Lung (tissue), 12 donors: ENCODE measurements around the gene ARL13A. TPM values are rescaled to one million over a fixed set of nuclear protein-coding genes. Genes with fewer than 3 reads are reported as not detected.
"Not testable (repeated sequence)": the region's sequence is repeated elsewhere in the genome, so short reads cannot be mapped to it uniquely, and the experiment has no call there.

Experiments
- ATAC-seq: fragments of 200-7000 bp; cut with Tn5 transposase; one replicate; pipeline ENCODE4 v1.9.1; 2020; ENCODE audit warnings: moderate number of reproducible peaks; ENCODE audit not compliant: insufficient read depth, low FRiP score
- DNase-seq, 3 donors: peaks; one replicate each; pipeline ENCODE4 v3.0.0-alpha.2; 2013 to 2017
- H3K27ac ChIP-seq, 2 donors: one replicate each; pipeline ENCODE4 v1.5.1; 2013; ENCODE audit warnings: mild to moderate bottlenecking in 2 of 2, moderate library complexity in 2 of 2, control low read depth in 1 of 2, inconsistent platforms in 1 of 2, low read depth in 1 of 2, low read length in 1 of 2
- H3K27me3 ChIP-seq, 3 donors: one replicate each; pipeline ENCODE4 v1.5.1; 2013; ENCODE audit warnings: low read length in 2 of 3; ENCODE audit not compliant: control insufficient read depth in 3 of 3, insufficient read depth in 3 of 3
- H3K36me3 ChIP-seq, 4 donors: one replicate each; pipeline ENCODE4 v1.5.1; 2013; ENCODE audit warnings: low read length in 4 of 4, mild to moderate bottlenecking in 1 of 4, moderate library complexity in 1 of 4; ENCODE audit not compliant: control insufficient read depth in 4 of 4, insufficient read depth in 4 of 4
- H3K4me1 ChIP-seq, 5 donors: one replicate each; pipeline ENCODE4 v1.5.1; 2013; ENCODE audit warnings: low read length in 5 of 5, mild to moderate bottlenecking in 2 of 5, moderate library complexity in 1 of 5; ENCODE audit not compliant: control insufficient read depth in 5 of 5, insufficient read depth in 5 of 5
- H3K4me3 ChIP-seq: one replicate; pipeline ENCODE4 v1.5.1; 2013; ENCODE audit warnings: mild to moderate bottlenecking, control low read depth, moderate library complexity
- H3K9ac ChIP-seq, 2 donors: one replicate each; pipeline ENCODE4 v1.5.1; 2013; ENCODE audit warnings: low read length in 2 of 2, control low read depth in 1 of 2; ENCODE audit not compliant: insufficient read depth in 1 of 2
- H3K9me3 ChIP-seq, 4 donors: one replicate each; pipeline ENCODE4 v1.5.1; 2013; ENCODE audit warnings: low read length in 3 of 4, mild to moderate bottlenecking in 1 of 4, moderate library complexity in 1 of 4; ENCODE audit not compliant: control insufficient read depth in 4 of 4, insufficient read depth in 3 of 4
- WGBS, 2 donors: extraction: QIAGEN DNeasy Blood & Tissue Kit; methylation state at CpG; one replicate each; pipeline ENCODE4 v1.1.7; 2013; 5-methylcytosine and 5-hydroxymethylcytosine counted together
- polyA plus RNA-seq, 2 donors: library from polyadenylated mRNA; stranded (reverse); fragments of 200-250 nt; gene quantifications; one replicate each; pipeline ENCODE4 v1.2.1, GENCODE V29; 2013
- total RNA-seq, 2 donors: library from RNA; depleted of rRNA in 1 of 2; stranded (reverse); fragments of >200 nt in 1 of 2; gene quantifications; one replicate each; pipeline ENCODE4 v1.2.1, GENCODE V29; 2014 to 2021
- TF ChIP-seq, protein P1 (sequence below): IDR thresholded peaks from 2 replicates; pipeline ENCODE4 v1.5.1; 2012; ENCODE audit warnings: mild to moderate bottlenecking; ENCODE audit errors: control extremely low read depth, extremely low read depth
- donor health status: control.
- donor health status: control.
- donor health status: Bipolar disorder and iron deficiency.
- donor health status: healthy.
- donor health status: DM: yes; HTN: yes; CAD: no.

ARL13A gene
- total and polyA plus RNA-seq, 4 donors, result not detected

DNA sequence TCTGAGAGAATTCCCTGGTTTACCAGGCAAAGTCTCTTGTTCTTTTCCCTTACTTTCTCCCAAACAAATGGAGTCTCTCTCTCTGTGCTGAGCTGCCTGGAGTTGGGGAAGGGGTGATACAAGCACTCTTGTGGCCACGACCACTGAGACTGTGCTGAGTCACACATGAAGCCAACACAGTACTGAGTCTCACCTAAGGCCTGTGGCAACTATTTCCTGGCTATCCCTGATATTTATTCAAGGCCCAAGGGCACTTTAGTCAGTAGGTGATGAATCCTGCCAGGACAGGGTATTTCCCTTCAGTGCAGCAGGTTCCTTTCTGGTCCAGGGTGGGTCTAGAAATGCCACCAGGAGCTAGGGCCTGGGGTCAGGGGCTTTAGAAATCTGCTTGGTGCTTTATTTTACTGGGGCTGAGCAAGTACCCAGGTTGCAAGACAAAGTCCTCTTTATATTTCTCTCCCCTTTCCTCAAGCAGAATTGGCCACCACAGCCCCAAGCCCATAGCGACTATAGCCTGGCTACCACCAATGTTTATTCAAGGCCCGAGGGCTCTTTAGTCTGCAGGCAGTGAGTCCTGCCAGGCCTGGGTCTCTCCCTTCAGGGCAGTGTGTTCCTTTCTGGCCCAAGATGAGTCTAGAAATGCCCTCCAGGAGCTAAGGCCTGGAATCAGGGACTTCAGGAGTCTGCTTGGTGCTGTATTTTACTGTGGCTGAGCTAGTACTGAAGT lies 10.5 kb downstream of the ARL13A start:
- Histone ChIP-seq H3K27me3 (peaks cover 0 to 1% (median 0%) of the 10 kb centered on the region in 3 donors), H3K9ac (no peak overlapping the region), H3K4me1 (no peaks in the 10 kb centered on the region), H3K27ac (peak overlapping the region in 1 of 2 donors; percentile 7), H3K4me3 (no peak overlapping the region), H3K9me3 (peaks cover 0 to 2% (median 0%) of the 10 kb centered on the region in 4 donors), H3K36me3 (no peaks in the 10 kb centered on the region)
- WGBS, 2 donors, result 68 to 71% methylated on average over 3 of the region's 3 CpGs
- DNase-seq (no peak), ATAC-seq (no peak)
- TF ChIP-seq, protein P1, sequence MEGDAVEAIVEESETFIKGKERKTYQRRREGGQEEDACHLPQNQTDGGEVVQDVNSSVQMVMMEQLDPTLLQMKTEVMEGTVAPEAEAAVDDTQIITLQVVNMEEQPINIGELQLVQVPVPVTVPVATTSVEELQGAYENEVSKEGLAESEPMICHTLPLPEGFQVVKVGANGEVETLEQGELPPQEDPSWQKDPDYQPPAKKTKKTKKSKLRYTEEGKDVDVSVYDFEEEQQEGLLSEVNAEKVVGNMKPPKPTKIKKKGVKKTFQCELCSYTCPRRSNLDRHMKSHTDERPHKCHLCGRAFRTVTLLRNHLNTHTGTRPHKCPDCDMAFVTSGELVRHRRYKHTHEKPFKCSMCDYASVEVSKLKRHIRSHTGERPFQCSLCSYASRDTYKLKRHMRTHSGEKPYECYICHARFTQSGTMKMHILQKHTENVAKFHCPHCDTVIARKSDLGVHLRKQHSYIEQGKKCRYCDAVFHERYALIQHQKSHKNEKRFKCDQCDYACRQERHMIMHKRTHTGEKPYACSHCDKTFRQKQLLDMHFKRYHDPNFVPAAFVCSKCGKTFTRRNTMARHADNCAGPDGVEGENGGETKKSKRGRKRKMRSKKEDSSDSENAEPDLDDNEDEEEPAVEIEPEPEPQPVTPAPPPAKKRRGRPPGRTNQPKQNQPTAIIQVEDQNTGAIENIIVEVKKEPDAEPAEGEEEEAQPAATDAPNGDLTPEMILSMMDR, result no peak

GRCh38 chrX:100980608-100981497 lies 11.3 kb downstream of the ARL13A start:
- TF ChIP-seq, protein P1, result no peak
- H3K9me3 ChIP-seq, result peaks cover 0 to 2% (median 0%) of the 10 kb centered on the region in 4 donors
- peaks cover 0 to 4% (median 0%) of the 10 kb centered on the region in 3 donors for H3K27me3 ChIP-seq
- no peak overlapping the region for H3K4me3 ChIP-seq
- DNase-seq, result no peak
- H3K9ac ChIP-seq, result no peak overlapping the region
- H3K4me1 ChIP-seq, result no peaks in the 10 kb centered on the region
- WGBS, 2 donors, result 78 to 92% methylated on average over 6 of the region's 6 CpGs
- H3K27ac ChIP-seq, result peak overlapping the region in 1 of 2 donors; percentile 7
- H3K36me3 ChIP-seq, result no peaks in the 10 kb centered on the region
- peak; percentile 46 for ATAC-seq

DNA sequence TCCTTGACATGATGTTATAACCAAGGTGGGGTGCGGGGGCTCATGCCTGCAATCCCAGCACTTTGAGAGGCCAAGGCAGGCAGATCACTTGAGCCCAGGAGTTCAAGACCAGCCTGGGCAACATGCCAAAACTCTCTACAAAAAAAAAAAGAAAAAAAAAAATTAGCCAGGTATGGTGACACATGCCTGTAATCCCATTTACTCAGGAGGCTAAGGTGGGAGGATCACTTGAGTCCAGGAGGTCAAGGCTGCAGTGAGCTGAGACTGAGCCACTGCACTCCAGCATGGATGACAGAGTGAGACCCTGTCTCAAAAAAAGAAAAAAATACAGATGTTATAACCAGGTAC lies 12.0 kb downstream of the ARL13A start:
- H3K36me3 ChIP-seq, H3K9ac ChIP-seq, H3K9me3 ChIP-seq, H3K4me1 ChIP-seq, H3K27ac ChIP-seq, H3K4me3 ChIP-seq, DNase-seq, H3K27me3 ChIP-seq, ATAC-seq: not testable (repeated sequence)
- WGBS, 2 donors, result 80 to 86% methylated on average over 1 of the region's 1 CpG

DNA sequence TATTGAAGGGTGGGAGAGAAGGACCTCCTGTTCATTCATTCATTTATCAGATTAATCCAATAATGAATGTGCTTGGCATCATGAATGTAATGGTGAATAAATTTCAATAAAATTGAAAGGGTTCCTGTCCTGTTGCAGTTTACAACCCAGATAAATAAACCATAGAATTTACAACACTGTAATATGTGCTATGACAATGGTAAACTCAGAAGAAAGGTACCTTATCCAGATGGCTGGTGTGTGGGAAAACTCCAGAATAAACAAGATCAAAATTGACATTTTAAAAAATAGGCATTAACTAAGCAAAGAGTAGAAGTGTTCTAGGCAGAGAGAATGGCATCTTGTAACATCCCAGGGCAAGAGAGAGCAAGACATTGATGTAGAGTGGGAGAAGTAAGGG lies 15.3 kb downstream of the ARL13A start:
- peaks cover 0 to 2% (median 0%) of the 10 kb centered on the region in 4 donors for H3K9me3 ChIP-seq
- H3K4me3 ChIP-seq, result no peak overlapping the region
- peaks cover 0 to 4% (median 0%) of the 10 kb centered on the region in 3 donors for H3K27me3 ChIP-seq
- H3K27ac ChIP-seq, result no peak overlapping the region
- H3K4me1 ChIP-seq, result no peaks in the 10 kb centered on the region
- no peaks in the 10 kb centered on the region for H3K36me3 ChIP-seq
- DNase-seq (no peak), ATAC-seq (no peak)
- TF ChIP-seq, protein P1, result no peak
- no peak overlapping the region for H3K9ac ChIP-seq
